Aorta (tissue), 5 donors: ENCODE data around the gene DDX41. TPM values are rescaled to one million over a fixed set of nuclear protein-coding genes. Genes with fewer than 3 reads are reported as not detected.
"Not testable (repeated sequence)": the region's sequence is repeated elsewhere in the genome, so short reads cannot be mapped to it uniquely, and the experiment has no call there.

Experiments used
- ATAC-seq: fragments of 200-7000 bp; cut with Tn5 transposase; one replicate; pipeline ENCODE4 v1.9.1; 2022; ENCODE audit warnings: moderate library complexity; ENCODE audit not compliant: low FRiP score
- DNase-seq, 2 donors: peaks; one replicate each; pipeline ENCODE4 v3.0.0-alpha.2; 2020
- H3K27ac ChIP-seq, 2 donors: one replicate each; pipeline ENCODE4 v1.5.1; 2013; ENCODE audit warnings: low read length in 2 of 2, mild to moderate bottlenecking in 2 of 2, moderate library complexity in 2 of 2, control low read depth in 1 of 2, inconsistent platforms in 1 of 2, low read depth in 1 of 2
- H3K27me3 ChIP-seq, 2 donors: one replicate each; pipeline ENCODE4 v1.6.1; 2013; ENCODE audit warnings: control low read depth in 1 of 2, low read length in 1 of 2, mild to moderate bottlenecking in 1 of 2, moderate library complexity in 1 of 2; ENCODE audit not compliant: insufficient read depth in 2 of 2, control insufficient read depth in 1 of 2
- H3K36me3 ChIP-seq, 2 donors: one replicate each; pipeline ENCODE4 v1.6.1; 2013; ENCODE audit warnings: control low read depth in 1 of 2, low read length in 1 of 2, mild to moderate bottlenecking in 1 of 2; ENCODE audit not compliant: insufficient read depth in 2 of 2, control insufficient read depth in 1 of 2
- H3K4me1 ChIP-seq, 2 donors: one replicate each; pipeline ENCODE4 v1.6.1; 2013; ENCODE audit warnings: low read length in 2 of 2, control low read depth in 1 of 2, mild to moderate bottlenecking in 1 of 2, moderate library complexity in 1 of 2; ENCODE audit not compliant: insufficient read depth in 2 of 2, control insufficient read depth in 1 of 2
- H3K4me3 ChIP-seq, 2 donors: one replicate each; pipeline ENCODE4 v1.5.1; 2013; ENCODE audit warnings: low read length in 2 of 2, control low read depth in 1 of 2, mild to moderate bottlenecking in 1 of 2
- H3K9me3 ChIP-seq: one replicate; pipeline ENCODE4 v1.6.1; 2013; ENCODE audit warnings: mild to moderate bottlenecking, low read length; ENCODE audit not compliant: control insufficient read depth
- WGBS, 2 donors: extraction: QIAGEN DNeasy Blood & Tissue Kit; methylation state at CpG; one replicate each; pipeline ENCODE4 v1.1.7; 2013; 5-methylcytosine and 5-hydroxymethylcytosine counted together
- intact Hi-C, 2 donors: fragments of 100-400 bp; cut with DNase I; formaldehyde crosslinking; loops; one replicate each; pipeline versions ENCODE4 v1.14.2 to v1.15.0; 2022
- polyA plus RNA-seq, 2 donors: library from polyadenylated mRNA; stranded (reverse); fragments of 200-250 nt; gene quantifications; one replicate each; pipeline ENCODE4 v1.2.3, GENCODE V29; 2013
- total RNA-seq, 2 donors: library from RNA; stranded (reverse); fragmentation: NEBNext Ultra II Directional; extraction: Animal tissue kit (Norgen Biotek cat#: 25700); gene quantifications; one replicate each; pipeline ENCODE4 v1.2.1, GENCODE V29; 2021
- donor health status: healthy with polysubstance abuse.
- donor health status: Bipolar disorder and iron deficiency.
- donor health status: DM: no; HTN: no; CAD: no.
- donor health status: DM: no; HTN: no; CAD: no.
- donor health status: DM: yes; HTN: yes; CAD: no.

DDX41 gene
- total and polyA plus RNA-seq, 4 donors = 45.0 to 95.4 (median 50.7) TPM

DNA sequence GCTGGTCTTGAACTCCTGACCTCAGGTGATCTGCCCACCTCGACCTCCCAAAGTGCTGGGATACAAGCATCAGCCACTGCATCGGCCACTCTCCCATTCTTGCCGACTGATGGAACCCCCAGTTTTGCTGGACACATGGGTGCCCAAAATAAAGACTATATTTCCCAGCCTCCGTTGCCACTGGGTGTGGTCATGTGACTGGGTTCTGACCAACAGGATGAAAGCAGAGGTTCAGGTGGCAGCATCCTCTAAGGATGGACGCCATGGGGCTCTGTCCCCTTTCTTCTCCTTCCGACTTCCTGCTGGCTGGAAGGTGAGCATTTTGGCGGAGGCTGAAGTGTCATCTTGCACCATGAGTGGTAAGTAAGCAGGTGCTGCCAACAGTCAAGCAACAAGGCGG is 29.6 kb downstream of the DDX41 start:
- Histone ChIP-seq H3K27me3 (no peaks in the 10 kb centered on the region), H3K36me3 (peaks cover 0 to 18% of the 10 kb centered on the region in 2 donors), H3K27ac (no peak overlapping the region), H3K4me1 (no peaks in the 10 kb centered on the region), H3K9me3 (no peaks in the 10 kb centered on the region), H3K4me3 (no peak overlapping the region)
- intact Hi-C loops = no loop called here
- 78% methylated on average over 8 of the region's 8 CpGs for WGBS, 2 donors
- DNase-seq (no peak), ATAC-seq (no peak)

DNA sequence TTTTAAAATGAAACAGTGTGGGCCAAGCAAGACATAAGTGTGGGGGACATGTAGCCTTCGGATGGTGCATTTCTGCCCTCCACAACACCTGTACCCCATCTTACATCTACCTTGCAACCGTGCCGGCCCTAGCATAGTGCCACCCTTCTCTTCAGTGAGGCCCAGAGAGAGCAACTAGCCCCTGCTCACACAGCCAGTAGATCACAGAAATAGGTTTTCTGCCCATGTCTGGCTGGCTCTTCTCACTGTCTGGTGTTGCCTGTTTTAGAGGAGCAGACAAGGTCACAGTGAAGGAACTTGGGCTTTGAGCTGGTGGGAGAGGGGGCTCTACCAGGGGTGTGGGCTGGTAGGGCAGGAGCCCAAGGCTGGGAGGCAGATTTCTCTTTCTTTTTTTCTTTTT is 30.5 kb downstream of the DDX41 start:
- no peaks in the 10 kb centered on the region for H3K9me3 ChIP-seq
- no peaks in the 10 kb centered on the region for H3K4me1 ChIP-seq
- H3K4me3 ChIP-seq = no peak overlapping the region
- H3K36me3 ChIP-seq = peaks cover 0 to 18% of the 10 kb centered on the region in 2 donors
- 76% methylated on average over 3 of the region's 3 CpGs for whole genome bisulfite sequencing, 2 donors
- intact Hi-C loops = no loop called here
- DNase-seq (no peak), ATAC-seq (no peak)
- H3K27ac ChIP-seq = no peak overlapping the region
- no peaks in the 10 kb centered on the region for H3K27me3 ChIP-seq

DNA sequence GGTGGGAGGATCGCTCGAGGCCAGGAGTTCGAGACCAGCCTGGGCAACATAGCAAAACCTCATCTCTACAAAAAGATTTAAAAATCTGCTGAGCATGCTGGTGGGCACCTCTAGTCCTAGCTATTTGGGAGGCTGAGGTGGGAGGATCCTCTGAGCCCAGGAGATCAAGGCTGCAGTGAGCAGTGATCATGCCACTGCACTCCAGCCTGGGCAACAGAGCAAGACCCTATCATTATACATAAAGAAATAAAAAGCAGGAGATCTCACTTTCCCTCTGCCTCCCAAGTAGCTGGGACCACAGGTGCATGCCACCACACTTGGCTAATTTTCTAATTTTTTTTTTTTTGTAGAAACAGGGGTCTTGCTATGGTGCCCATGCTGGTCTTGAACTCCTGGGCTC is 31.0 kb downstream of the DDX41 start:
- peaks cover 0 to 14% of the 10 kb centered on the region in 2 donors for H3K36me3 ChIP-seq
- H3K9me3 ChIP-seq, intact Hi-C loops, H3K4me1 ChIP-seq, H3K4me3 ChIP-seq, ATAC-seq, H3K27ac ChIP-seq, H3K27me3 ChIP-seq, DNase-seq: not testable (repeated sequence)
- WGBS, 2 donors = 79 to 88% methylated on average over 3 of the region's 3 CpGs

DNA sequence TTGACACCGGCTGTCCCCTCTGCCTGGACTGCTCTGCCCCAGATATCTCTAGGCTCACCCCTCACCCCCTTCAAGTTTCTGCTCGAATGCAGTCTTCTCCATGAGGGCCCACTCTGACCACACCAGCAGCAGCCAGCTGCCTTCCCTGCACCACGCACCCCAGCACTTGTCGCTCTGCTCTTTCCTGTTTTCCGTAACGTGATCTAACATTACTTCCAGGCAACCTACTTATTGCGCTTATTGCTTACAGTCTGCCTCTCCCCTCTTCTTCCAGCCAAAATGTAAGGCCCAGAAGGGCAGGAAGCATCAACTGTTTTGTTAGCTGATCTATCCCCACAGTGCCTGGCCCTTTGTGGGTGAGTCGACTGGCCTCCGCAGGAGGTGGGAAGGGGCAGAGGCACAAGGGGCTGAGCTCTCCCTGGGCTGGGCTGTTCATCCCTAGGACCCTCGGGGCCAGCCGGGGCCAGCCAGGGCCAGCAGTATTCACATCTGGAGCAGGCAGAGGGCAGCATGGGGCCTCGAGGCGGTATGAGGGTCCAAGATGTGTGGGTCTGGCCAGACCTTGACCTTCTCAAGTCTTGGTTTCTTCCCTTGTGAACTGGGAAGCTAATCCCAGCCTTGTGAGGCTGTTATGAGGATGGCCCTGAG is 31.7 kb downstream of the DDX41 start:
- Histone ChIP-seq H3K27ac (peak overlapping the region in 1 of 2 donors; percentile 20), H3K36me3 (peaks cover 0 to 14% of the 10 kb centered on the region in 2 donors), H3K27me3 (no peaks in the 10 kb centered on the region), H3K4me1 (no peaks in the 10 kb centered on the region), H3K9me3 (no peaks in the 10 kb centered on the region), H3K4me3 (no peak overlapping the region)
- WGBS, 2 donors = 29 to 34% methylated on average over 13 of the region's 13 CpGs
- ATAC-seq (no peak), DNase-seq (no peak)
- intact Hi-C loops = no loop called here

DNA sequence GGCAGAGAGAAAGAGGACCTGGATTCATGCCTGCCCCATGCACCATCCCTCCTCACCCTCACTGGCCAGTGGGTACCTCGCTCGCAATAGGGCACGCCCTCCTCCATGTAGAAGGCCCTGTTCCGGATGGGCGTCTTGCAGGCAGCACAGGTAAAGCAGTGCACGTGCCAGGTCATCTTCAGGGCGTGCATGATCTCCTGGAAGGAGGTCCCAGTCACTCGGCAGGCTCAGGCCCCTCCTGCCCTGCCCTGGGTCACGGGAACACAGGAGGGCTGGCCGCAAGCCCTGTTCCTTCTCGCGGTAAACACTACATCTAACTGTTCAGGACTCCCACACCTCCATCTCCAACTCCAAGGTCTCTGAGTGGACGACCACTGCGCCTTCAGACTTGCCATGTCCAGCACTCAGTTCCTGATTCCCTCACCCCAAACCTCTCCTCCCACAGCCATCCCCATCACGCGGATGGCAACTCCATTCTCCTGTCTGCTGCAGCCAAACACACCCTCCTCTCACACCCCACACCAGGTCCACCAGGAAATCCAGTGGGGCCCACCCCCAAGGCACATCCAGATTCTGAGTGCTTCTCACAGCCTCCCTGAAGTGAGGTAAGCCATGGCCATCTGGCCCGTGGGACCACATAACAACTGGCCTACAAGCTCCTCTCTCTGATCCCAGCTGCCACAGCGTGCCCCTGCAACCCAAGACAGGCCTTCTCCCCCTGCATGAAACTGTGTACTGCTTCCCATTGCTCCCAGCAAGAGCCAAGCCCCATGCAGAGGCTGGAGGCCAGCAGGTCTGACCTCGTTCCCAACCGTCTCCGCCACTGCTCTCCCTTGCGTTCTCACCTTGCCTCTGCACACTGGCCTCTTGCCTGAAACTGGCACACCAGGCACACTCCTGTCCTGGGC is 32.5 kb downstream of the DDX41 start:
- Histone ChIP-seq H3K27me3 (no peaks in the 10 kb centered on the region), H3K27ac (peak overlapping the region in 1 of 2 donors; percentile 20), H3K36me3 (peaks cover 0 to 12% of the 10 kb centered on the region in 2 donors), H3K9me3 (no peaks in the 10 kb centered on the region), H3K4me1 (no peaks in the 10 kb centered on the region), H3K4me3 (no peak overlapping the region)
- DNase-seq = peak in 1 of 2 donors; percentile 78
- intact Hi-C loops = no loop called here
- ATAC-seq = no peak
- WGBS, 2 donors = 12 to 21% methylated on average over 22 of the region's 22 CpGs

DNA sequence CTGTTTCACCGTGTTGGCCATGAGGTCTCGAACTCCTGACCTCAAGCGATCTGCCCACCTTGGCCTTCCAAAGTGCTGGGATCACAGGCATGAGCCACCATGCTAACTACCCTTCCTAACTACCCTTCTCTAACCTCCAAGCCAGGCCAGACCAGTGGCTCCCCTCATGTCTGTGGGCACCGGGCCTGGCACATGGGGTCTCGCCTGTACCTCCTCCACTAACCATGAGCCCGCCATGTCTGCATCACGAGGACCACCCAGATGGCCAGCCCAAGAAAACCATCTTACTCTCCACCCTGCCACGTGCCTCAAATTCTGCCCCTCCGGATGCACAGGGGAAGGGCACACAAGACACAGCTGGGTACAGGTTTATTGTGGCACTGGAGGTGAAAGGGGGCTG is 33.7 kb downstream of the DDX41 start:
- intact Hi-C loops = no loop called here
- WGBS, 2 donors = 84% methylated on average over 9 of the region's 9 CpGs
- no peaks in the 10 kb centered on the region for H3K4me1 ChIP-seq
- no peaks in the 10 kb centered on the region for H3K9me3 ChIP-seq
- H3K27me3 ChIP-seq = no peaks in the 10 kb centered on the region
- H3K36me3 ChIP-seq = peaks cover 0 to 8% of the 10 kb centered on the region in 2 donors
- H3K27ac ChIP-seq = no peak overlapping the region
- no peak overlapping the region for H3K4me3 ChIP-seq
- no peak for DNase-seq
- ATAC-seq = no peak

DNA sequence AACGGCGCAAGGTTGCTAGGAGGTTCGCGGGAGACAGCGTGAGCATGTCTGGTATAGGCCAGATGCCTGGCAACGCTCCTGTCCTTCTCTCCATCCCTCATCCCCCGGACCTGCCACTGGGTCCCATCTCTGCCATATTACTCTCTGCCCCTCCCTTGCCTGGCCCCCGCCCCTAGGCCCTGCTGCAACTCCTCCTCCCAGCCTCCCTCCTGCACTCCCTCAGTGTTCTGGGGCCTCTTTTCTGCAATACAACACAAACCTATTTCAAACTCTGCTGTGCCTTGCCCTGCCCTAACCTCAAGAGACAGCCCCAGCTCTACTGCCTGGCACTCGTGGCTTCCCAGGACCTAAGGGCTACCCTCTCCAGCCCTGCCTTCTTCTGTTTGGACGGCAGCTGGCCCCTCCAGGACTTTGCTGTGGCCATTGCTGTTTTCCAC is 34.4 kb downstream of the DDX41 start:
- peaks cover 0 to 2% of the 10 kb centered on the region in 2 donors for H3K36me3 ChIP-seq

DNA sequence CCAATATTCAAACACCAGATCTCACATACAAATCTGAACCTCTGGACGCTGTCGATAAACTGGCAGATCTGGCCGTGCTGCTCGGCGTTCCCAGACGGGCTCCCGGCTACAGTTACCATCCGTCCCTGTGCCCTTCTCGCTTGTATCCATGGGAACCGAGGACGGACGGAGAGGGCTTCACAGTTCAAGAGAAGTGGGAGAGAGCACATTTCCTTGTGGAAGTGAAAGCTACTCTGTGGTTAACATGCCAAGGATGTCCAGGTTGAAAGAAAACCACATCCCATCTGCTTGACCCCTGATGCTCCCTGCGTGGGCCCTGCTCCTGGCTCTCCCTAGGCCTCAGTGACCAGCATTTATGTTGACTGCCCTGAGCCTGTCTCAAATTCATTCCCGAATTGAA is 37.0 kb downstream of the DDX41 start:
- no peaks in the 10 kb centered on the region for H3K4me1 ChIP-seq
- DNase-seq (peak in 1 of 2 donors; percentile 80), ATAC-seq (peak; percentile 47)
- intact Hi-C loops = no loop called here
- H3K27ac ChIP-seq = peak overlapping the region in 1 of 2 donors; percentile 73
- no peak overlapping the region for H3K4me3 ChIP-seq
- H3K9me3 ChIP-seq = no peaks in the 10 kb centered on the region
- H3K27me3 ChIP-seq = no peaks in the 10 kb centered on the region
- H3K36me3 ChIP-seq = no peaks in the 10 kb centered on the region
- WGBS, 2 donors = 5 to 6% methylated on average over 14 of the region's 14 CpGs

More for the DNA sequence above, 34.4 kb downstream of the DDX41 start:
- Histone ChIP-seq H3K4me1 (no peaks in the 10 kb centered on the region), H3K27ac (peak overlapping the region in 1 of 2 donors; percentile 2), H3K27me3 (no peaks in the 10 kb centered on the region), H3K9me3 (no peaks in the 10 kb centered on the region), H3K4me3 (no peak overlapping the region)
- intact Hi-C loops = no loop called here
- 57 to 62% methylated on average over 10 of the region's 10 CpGs for WGBS, 2 donors
- ATAC-seq (no peak), DNase-seq (no peak)
